ENCODE results near the gene MCTP1. TPM values are rescaled to one million over a fixed set of nuclear protein-coding genes. Genes with fewer than 3 reads are reported as not detected.

MCTP1 gene
- 1.3 TPM for total RNA-seq

DNA sequence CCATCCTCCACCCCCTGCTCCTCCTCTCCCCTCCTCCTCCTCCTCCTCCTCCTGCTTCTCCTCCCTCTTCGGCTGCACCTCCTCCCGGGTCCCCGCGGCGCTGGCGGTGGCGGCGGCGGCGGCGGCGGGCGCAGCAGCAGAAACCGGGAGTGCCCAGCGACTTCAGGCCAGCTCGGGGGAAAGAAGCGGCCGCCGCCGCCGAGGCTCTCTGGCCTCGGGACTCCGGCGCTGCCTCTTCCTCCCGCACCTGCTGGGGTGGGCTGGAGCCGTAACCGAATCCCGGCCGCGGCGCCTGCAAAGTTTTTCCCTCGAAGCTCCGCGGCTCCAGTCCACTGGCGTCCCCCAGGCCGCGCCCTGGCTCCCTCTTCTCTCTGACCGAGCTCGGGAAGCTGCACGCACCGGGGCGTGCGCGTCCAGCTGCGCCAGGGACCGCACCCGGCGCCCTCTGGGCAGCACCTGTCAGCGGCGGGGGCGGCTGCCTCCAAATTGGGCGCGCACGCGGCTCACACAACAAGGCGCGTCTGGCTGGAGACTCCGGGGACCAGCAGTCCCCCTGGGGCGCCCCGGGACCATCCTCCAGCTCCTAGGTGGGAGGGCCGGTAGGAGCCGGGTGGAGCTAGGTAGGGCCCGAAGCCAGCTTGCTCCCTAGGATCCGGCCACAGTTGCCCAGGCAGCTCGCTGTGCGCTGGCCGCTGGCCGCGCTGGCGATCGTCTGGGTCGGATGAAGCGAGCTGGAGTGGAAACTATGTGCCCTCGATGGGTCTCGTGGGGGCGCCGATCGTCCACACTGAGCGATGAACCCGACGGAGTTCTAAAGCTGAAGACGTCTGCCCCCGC lies at the start of gene MCTP1:
MCTP1 (minus strand) TSS at position 523 of the 837 bp plus-strand sequence.
- peak; percentile 74 for ATAC-seq
- DNase-seq (ENCODE audit: low spot score) = no peak

DNA sequence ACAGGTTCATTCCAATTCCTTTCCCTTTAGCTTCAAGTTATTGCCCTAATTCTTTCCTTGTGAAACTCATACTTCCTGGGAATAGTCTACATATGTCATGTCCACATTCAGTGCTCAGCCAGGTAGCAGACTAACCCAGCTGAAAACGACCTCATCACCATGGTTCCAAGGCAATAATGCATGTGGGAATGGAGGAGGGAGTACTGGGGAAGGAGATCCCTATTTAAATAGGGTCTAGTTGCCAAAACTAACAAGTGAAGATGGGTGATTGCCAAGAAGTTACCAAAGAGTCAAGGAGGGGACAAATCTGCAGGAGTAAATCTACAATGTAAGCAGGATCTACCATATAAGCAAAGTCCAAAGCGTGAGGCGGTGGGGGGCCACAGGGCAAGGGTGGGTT lies 47.3 kb upstream of the MCTP1 start:
- DNase-seq (ENCODE audit: low spot score) = no peak

DNA sequence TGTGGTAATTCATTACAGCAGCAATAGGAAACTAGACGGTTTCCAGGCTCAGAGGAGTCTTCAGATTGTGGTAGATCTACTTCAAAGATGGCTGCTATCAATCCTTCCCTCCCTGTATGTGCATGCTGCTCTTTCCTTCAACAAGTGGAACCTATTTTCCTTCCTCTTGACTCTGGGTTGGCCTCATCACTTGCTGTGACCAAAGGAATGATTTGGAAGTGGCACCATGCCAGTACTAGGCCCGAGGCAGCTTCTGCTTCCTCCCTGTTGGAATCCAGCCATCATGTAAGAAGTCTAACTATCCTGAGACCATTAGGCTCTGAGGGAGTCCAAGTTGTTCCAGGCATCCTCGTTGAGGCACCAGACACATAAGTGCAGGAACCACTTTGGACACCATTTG lies 46.5 kb upstream of the MCTP1 start:
- DNase-seq (ENCODE audit: low spot score) (no peak), ATAC-seq (no peak)

More for the DNA sequence above, 47.3 kb upstream of the MCTP1 start:
- no peak for ATAC-seq

DNA sequence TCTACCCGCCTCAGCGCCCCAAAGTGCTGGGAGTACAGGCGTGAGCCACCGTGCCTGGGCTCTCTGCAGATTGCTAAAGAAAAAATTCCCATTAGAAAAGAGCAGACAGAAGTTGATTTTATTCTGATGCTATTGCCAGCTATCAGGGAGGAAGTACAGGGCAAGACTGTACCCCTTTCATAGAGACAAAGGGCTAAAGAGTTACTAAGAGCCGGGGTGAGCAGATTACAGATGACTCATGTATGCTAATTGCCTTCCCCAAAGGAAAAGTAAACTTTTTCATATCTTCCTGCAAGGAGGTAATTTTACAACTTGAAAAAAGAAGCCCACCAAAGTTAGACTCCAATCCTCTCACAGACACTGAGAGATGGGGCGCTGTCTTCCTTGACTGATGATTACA lies 42.3 kb upstream of the MCTP1 start:
- no peak for DNase-seq (ENCODE audit: low spot score)

DNA sequence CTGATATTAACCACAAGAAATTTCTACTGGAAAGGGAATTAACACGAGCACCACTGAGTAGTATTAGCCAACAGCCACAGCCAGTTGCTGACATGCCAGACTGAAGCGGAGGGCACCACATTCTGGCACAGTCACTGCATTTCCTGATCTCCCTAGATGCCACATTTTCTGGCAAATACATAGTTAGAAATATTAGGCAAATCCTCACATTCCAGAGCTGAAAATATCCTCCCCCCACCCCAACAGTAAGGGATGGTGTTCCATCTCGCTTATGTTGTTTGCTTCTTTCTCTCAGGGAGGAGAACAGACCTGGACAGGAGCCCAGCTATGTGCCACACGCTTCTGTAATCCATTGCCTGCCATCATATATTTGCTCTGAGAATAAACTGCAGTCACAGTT lies 32.8 kb upstream of the MCTP1 start:
- DNase-seq (ENCODE audit: low spot score) (no peak), ATAC-seq (no peak)

More for the DNA sequence above, 42.3 kb upstream of the MCTP1 start:
- ATAC-seq = no peak

DNA sequence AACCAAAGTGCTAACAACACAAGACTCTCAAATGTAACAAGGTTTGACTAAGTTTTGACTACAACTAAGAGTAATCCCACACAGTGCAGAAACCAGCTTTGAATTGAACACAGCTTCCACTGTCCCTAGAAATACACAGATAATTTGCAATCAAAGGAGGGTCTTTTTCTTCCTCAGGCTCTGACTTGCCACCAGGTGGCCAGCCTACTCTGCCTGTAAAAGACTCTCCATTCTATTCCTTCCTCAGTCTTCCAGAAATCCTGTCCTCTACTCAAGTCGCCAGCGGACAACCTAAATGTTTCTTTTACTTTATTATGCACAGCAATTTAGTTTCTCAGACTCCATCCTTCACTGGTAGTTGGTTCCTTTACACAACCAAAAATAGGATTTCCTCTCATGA lies 32.2 kb upstream of the MCTP1 start:
- DNase-seq (ENCODE audit: low spot score) (no peak), ATAC-seq (no peak)

DNA sequence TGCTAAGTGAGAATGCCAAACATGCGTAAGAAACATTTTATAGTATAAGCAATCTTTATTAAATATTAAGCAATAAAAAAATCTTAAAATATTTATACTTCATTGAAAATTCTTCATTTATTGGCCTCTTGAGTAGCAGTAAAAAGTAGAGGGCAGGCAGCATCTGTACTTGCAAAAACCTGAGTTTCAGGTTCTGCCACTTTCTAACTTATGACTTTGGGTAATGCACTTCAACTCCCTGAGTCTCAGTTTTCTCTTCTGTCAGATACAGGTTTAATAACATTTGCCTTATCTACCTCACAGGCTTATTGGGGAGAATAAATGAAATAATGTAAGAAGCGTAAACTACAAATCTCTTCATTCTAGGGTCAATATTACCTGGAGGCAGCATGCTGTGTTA lies 19.8 kb upstream of the MCTP1 start:
- ATAC-seq (no peak), DNase-seq (ENCODE audit: low spot score) (no peak)

DNA sequence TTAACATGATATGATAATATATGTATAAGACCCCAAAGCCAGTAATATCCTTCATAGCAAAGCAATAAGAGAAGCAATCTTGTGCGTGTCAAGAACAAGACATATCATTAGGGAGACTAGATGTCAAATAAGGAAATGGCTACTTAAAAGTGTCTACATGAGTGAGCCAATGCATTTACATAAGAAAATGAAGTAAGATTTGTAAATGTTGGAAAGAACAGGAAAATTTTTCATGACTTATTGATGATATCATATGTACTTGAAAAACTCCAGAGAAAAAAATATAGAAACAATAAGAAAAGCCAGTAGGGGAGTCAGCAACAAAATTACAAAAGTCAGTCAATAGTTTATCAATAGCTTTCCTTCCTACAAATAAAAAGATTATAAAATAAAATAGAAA lies 13.8 kb upstream of the MCTP1 start:
- DNase-seq (ENCODE audit: low spot score) = no peak

DNA sequence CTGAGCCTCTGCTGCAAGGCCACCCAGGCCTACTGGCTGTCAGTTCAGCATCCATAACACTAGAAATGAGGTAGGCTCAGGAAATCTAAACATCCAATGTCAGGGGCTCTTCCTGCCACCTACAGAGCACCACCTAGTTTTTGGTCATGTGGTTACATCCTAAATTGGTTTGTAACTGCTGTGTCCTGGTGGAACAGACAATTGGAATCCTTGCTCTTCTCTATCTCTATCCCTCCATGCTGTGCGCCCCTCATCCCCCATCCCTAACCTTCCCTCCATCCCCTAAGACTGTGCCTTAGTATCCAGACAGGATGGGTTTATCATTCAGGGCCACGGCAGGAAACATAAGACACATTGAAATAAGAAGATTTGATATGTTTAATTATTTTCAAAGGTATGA lies 11.4 kb upstream of the MCTP1 start:
- DNase-seq (ENCODE audit: low spot score) (no peak), ATAC-seq (no peak)

More for the DNA sequence above, 13.8 kb upstream of the MCTP1 start:
- ATAC-seq = no peak

DNA sequence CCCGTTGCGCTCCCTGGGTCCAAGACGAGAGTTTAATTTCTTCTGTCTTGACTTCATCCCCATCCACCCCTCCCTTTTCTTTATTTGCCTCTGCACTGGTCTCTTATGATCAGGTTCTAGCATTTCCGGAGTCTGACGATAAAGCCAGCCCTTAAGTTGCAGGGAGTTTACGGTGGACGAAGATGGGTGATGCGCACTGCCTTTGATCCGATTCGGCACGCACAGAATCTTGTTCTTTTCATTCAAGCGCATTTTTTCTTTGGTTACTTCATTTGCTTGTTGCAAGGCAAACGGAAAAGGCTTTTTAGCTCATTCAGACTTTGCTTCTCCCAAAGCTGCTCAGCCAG lies 488 bp upstream of the MCTP1 start:
- ATAC-seq = no peak
- DNase-seq (ENCODE audit: low spot score) = no peak

DNA sequence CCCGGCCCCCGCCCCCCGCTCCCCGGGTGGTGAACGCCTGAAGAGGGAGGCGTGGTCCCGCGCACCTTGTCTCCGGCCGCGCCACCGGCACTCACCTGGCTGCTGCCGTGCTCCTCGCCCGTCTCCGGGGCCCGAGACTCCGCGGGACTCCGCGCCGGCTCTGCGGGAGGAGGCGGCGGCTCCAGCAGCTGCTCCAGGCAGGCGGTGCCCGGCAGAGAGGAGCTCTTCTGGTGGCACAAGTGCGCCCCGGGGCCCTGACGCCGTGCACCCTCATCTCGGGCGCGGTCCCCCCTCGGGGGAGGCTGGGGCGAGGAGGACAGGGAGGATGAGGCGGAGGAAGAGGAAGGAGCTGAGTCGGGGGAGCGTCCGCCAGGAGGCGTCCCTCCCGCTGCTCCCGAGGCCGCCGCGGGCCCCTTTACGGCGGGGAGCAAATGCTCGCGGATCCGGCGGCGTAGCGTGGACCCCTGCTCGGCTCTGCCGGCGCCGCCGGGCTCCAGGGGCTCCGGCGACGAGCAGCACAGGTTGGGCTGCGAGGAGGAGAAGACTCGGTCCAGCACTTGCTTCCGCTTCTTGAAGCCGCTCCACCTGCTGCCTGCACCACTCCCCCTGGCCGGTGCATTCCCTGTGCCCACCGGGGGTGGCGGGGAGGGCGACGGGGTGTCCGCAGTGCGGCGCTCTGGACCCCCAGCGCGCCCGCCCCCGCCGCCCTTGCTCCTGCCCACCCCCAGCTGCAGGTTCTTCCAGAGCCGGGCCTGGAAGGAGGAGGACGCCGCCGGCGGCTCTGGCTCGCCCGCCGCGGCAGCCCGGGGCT lies 928 bp downstream of the MCTP1 start:
- DNase-seq (ENCODE audit: low spot score) (peak; percentile 45), ATAC-seq (peak; percentile 78)

DNA sequence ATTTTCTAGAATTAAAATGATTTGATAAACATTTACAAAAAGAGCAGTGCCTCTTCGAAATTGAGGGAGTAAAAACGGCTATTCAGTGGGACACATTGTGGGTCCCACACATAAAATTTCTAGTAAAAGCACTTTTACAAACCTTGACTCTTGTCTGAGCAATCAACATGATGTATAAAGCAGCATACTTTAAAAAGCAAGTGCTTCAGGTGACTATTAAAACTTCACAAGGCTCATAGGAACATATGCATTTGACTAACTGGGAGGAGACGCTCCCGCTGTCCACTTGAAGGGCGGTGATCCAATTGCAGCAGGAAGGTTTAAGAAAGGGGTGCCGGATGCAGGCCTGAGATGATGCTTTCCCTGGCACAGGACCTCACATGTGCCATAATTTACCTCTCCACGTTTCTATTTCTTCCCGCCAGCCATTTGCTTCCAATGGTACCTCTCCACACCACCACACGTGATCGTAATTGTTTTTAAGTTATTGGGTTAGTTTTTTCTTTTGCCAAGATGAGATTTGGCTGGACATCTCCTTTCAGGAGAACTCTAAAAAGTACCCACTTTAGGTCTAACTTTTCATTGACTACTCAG lies 1.8 kb downstream of the MCTP1 start:
- DNase-seq (ENCODE audit: low spot score) (no peak), ATAC-seq (no peak)

DNA sequence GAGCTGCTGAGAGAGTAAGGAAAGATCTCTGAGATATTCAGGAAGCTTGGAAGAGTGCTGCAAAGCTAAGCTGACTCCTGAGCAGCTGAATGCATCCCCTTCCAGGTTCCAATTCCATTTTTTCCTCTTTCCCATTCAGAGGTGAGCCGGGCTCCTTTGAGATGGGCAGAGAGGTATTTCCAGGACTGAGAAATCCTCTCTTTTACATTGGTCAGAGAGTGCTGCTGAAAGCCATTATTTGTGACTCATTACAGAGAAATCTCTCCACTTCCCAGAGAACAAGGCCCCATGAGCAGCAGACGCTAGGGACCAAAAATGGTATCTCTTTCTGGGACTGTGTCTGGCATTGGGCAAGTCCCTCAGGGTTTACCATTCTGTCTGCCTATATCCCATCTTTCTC lies 3.7 kb downstream of the MCTP1 start:
- ATAC-seq = no peak
- DNase-seq (ENCODE audit: low spot score) = no peak

DNA sequence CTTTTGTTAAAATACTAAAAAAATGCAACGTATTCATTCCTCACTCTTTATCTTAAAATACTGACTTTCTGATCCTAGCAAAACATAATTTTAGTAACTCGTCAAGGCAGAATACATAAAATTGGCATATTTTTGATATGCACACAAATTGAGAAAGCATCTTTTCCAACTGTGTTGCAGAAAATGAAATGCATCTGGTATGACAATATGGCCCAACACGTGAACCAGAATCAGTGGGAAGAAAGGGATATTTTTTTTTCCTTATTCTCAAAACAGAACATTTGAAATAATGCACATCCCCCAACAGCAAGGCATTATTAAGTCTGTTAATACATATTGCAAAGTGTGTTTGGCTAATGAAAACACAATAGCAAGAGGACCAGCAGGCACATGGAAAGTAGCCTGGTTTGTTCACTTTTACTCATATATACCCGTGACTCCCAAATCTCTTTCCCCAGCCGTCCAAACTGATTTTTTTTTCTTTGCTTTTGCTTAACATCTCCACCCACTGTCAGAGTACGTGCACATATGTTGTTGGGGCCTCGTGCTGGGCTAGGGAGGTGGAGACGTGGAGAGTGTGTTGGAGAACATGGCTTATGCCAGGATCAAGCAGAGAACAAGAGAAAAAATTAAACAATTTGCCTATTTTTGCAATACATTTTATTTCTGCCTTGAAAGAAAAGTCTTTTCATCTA lies 4.3 kb downstream of the MCTP1 start:
- no peak for ATAC-seq
- no peak for DNase-seq (ENCODE audit: low spot score)

DNA sequence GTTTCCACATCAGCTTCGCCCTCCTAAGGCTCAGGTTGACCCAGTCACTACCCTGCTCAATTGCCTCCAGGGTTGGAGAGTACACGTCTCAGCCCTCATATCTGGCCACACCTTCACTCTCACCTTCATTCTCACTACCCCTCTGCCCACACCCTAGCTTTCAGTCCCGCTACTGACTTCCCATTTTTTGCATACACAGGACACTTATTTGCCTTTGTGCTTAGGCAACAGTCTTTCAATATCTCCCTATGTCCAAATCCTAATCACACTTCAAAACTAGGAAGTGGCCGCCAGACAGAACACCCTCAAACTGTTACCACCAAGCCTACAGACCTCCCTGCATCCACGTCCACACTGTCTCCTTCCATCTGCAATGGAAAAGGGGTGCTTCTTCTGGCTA lies 10.9 kb downstream of the MCTP1 start:
- DNase-seq (ENCODE audit: low spot score) (no peak), ATAC-seq (no peak)

DNA sequence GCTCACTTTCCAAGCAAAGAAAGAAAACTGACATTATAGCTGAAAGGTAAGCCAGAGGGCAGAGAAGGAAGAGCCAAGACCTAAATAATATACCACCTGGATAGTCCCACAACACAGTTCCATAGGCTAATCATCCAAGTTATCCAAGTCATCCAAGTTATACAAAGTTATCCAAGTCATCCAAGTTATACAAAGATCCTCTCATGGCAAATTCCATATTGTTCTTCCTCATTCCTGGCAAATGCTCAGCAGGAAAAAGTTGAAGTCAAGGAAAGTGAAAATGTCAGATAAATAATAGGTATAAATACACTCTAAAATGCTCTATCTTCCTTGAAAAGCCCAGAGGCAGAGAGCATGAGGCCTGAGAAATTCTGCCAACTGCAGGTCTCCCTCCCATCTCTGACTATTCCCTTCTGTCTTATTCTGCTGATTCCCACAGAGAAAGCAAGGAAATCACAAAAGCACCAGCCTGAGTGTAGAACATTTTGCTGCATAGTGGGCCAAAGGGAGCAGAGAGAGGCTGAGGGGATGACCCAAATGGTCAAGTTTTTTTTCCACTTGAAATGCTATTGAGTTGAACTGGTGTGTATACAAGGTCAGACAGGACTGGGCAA lies 12.5 kb downstream of the MCTP1 start:
- no peak for DNase-seq (ENCODE audit: low spot score)

DNA sequence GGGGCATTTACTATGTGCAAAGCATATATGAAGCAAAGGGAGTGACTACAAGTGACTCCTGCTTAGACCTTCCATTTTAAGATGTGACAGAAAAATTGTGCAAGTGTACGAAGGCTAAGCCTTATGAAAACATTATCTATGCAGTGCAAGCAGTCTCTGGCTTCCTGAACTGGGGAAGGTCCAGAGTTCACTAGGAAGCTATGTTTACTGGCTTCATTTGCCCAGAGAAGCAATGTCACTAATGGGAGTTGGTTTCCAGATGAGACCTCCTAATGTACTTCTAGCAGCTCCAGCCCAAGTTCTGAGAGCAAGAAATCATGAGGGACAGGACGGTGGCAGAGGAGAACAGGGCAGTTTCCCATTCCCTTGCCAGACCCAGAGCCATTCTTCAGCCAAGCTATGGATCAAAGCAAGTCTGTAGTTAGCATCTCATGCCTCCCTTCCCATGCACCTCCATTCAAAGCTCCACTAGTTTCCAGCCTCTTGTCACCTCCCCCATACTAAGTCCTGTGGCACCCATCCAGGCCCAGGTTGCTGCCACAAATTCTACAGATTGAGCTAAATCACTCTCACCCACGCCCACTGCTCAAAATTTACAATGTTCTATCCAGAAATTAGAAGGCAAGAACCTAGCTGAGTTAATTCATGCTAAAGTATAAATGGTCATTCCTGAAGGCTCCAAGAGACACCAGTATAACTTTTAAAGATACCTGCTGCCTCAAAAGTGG lies 21.8 kb downstream of the MCTP1 start:
- ATAC-seq (peak; percentile 96), DNase-seq (ENCODE audit: low spot score) (no peak)

More for the DNA sequence above, 12.5 kb downstream of the MCTP1 start:
- ATAC-seq = no peak

DNA sequence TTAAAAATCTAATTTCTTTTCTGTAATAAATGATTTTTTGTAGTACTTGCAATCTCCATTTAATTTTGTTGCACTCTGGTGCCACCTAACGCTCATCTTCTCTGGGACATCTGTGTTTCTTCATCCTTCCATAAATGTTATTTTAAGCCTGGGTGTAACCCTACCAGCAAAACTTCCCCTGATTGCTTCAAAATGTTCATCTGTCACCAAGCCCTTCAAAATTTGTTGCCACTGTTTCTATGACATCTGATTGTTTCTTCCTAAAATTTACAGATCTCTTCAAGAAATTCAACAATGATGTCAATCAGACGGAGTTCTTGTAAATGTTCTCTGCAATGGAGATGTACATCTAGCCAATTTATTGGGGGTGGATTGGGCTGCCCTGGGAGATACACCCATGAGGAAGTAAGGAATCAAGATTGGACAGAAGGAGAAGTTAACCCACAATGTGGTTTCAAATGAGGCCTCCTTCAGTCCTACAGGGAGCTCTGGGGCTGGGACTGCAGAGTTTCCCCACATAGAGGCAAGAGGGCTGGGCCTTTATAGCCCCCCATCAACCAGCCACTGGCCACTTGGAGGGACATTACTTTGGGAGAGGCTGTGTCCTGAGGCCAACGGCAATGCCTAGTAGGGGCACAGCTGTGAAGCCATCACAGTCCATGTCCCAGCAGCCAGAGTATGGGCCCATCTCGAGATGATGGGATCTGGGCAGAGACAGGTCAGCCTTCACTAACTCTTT lies 23.3 kb downstream of the MCTP1 start:
- DNase-seq (ENCODE audit: low spot score) (no peak), ATAC-seq (peak; percentile 70)

DNA sequence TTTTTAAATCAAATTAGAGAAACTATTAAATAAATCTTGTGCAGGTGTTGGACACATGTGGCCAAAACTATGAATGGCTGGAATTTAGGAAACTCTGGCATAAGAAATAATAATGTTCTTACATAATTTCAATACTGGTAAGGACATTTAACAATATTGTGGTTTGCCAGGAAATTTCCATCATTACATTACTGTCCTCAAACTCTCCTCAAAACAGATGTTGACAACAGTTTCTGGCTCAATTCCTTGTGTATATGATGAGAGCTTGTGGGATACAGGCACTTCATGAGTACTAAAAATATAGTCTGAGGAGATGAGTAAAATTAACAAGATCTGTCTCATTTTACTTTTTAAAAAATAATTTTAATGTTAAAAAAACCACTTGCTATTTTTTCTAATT lies 27.9 kb downstream of the MCTP1 start:
- ATAC-seq (no peak), DNase-seq (ENCODE audit: low spot score) (no peak)
